ENCODE results near the gene STARD5. TPM values are rescaled to one million over a fixed set of nuclear protein-coding genes. Genes with fewer than 3 reads are reported as not detected.
A peak's percentile ranks its signal among the peaks of the same experiment; 100 is the strongest.

STARD5 gene
- total RNA-seq, 2 experiments from 2014 or later: 6.5 to 20.3 TPM

- Histone ChIP-seq H3K9me2 (ENCODE audit: insufficient read depth, low read length) (no peaks in the 10 kb centered on the region), H2AFZ (ENCODE audit: low read length) (no peak overlapping the region), H3K27ac (ENCODE audit: low read depth, low read length, poor library complexity, severe bottlenecking) (no peak overlapping the region), H3K79me2 (ENCODE audit: insufficient read depth, low read depth, low read length) (no peaks in the 10 kb centered on the region), H3K4me3 (ENCODE audit: low read depth, low read length, poor library complexity, severe bottlenecking) (no peak overlapping the region), H3K4me1 (ENCODE audit: insufficient read depth, low read length, poor library complexity, severe bottlenecking) (peaks cover 81% of the 10 kb centered on the region), H4K20me1 (ENCODE audit: insufficient read depth, low read length) (no peaks in the 10 kb centered on the region), H3K36me3 (ENCODE audit: insufficient read depth, low read length) (no peaks in the 10 kb centered on the region), H3K4me2 (ENCODE audit: low read length) (no peak overlapping the region), H3K9me3 (ENCODE audit: low read length) (no peaks in the 10 kb centered on the region)
- TF ChIP-seq CTCF (conservative IDR thresholded peaks at IDR 0.05; ENCODE audit: low read length) (no peak), EZH2phosphoT487 (IDR thresholded peaks at IDR 0.05; ENCODE audit: borderline replicate concordance, low read depth, low read length) (no peak)
- no peak for DNase-seq (ENCODE audit: low spot score)
- no TSS peak for BruUV-seq (replicated peaks)
- POLR2A ChIA-PET: no interaction called here
- intact Hi-C loops (cut with micrococcal nuclease; ENCODE audit: unreplicated experiment): no loop called here
- CTCF ChIA-PET (ENCODE audit: unreplicated experiment): no interaction called here
Observed at GRCh38 chr15:81288616-81289015, 35.3 kb downstream of the STARD5 start.

- H3K4me1 ChIP-seq (ENCODE audit: insufficient read depth, low read length, poor library complexity, severe bottlenecking): peaks cover 76% of the 10 kb centered on the region
- no peak overlapping the region for H3K27ac ChIP-seq (ENCODE audit: low read depth, low read length, poor library complexity, severe bottlenecking)
- intact Hi-C loops (cut with micrococcal nuclease; ENCODE audit: unreplicated experiment): no loop called here
- no peak overlapping the region for H2AFZ ChIP-seq (ENCODE audit: low read length)
- no peak overlapping the region for H3K4me3 ChIP-seq (ENCODE audit: low read depth, low read length, poor library complexity, severe bottlenecking)
- no peaks in the 10 kb centered on the region for H4K20me1 ChIP-seq (ENCODE audit: insufficient read depth, low read length)
- BruUV-seq (replicated peaks): no TSS peak
- no peak for TF ChIP-seq CTCF (conservative IDR thresholded peaks at IDR 0.05; ENCODE audit: low read length)
- no peak for TF ChIP-seq EZH2phosphoT487 (IDR thresholded peaks at IDR 0.05; ENCODE audit: borderline replicate concordance, low read depth, low read length)
- H3K79me2 ChIP-seq (ENCODE audit: insufficient read depth, low read depth, low read length): no peaks in the 10 kb centered on the region
- no peaks in the 10 kb centered on the region for H3K9me3 ChIP-seq (ENCODE audit: low read length)
- POLR2A ChIA-PET: interaction anchor here (2.1 kb wide), 1 partner anchor 48 kb away, joined by 4 read pairs; no protein-coding TSS in a partner anchor
- H3K9me2 ChIP-seq (ENCODE audit: insufficient read depth, low read length): no peaks in the 10 kb centered on the region
- no peaks in the 10 kb centered on the region for H3K36me3 ChIP-seq (ENCODE audit: insufficient read depth, low read length)
- H3K4me2 ChIP-seq (ENCODE audit: low read length): no peak overlapping the region
- no peak for DNase-seq (ENCODE audit: low spot score)
- CTCF ChIA-PET (ENCODE audit: unreplicated experiment): no interaction called here
Observed at GRCh38 chr15:81288040-81288439, 35.9 kb downstream of the STARD5 start.

- peak overlapping the region; percentile 66 for H3K4me2 ChIP-seq (ENCODE audit: low read length)
- no peaks in the 10 kb centered on the region for H3K79me2 ChIP-seq (ENCODE audit: insufficient read depth, low read depth, low read length)
- no peak for DNase-seq (ENCODE audit: low spot score)
- H3K27ac ChIP-seq (ENCODE audit: low read depth, low read length, poor library complexity, severe bottlenecking): peak overlapping the region; percentile 68
- no peaks in the 10 kb centered on the region for H3K9me2 ChIP-seq (ENCODE audit: insufficient read depth, low read length)
- peaks cover 62% of the 10 kb centered on the region for H3K4me1 ChIP-seq (ENCODE audit: insufficient read depth, low read length, poor library complexity, severe bottlenecking)
- ChIA-PET CTCF (ENCODE audit: unreplicated experiment) (interaction anchor here (0.7 kb wide), 1 partner anchor 10 kb away, joined by 3 read pairs; no protein-coding TSS in a partner anchor), POLR2A (interaction anchor here (0.9 to 2.1 kb wide), 4 partner anchors 9 to 49 kb away, joined by 3 to 15 read pairs (median 4); no protein-coding TSS in a partner anchor)
- H3K9me3 ChIP-seq (ENCODE audit: low read length): no peaks in the 10 kb centered on the region
- TF ChIP-seq CTCF (conservative IDR thresholded peaks at IDR 0.05; ENCODE audit: low read length) (no peak), EZH2phosphoT487 (IDR thresholded peaks at IDR 0.05; ENCODE audit: borderline replicate concordance, low read depth, low read length) (no peak)
- intact Hi-C loops (cut with micrococcal nuclease; ENCODE audit: unreplicated experiment): no loop called here
- BruUV-seq (replicated peaks): no TSS peak
- H2AFZ ChIP-seq (ENCODE audit: low read length): peak overlapping the region; percentile 69
- H3K4me3 ChIP-seq (ENCODE audit: low read depth, low read length, poor library complexity, severe bottlenecking): no peak overlapping the region
- H3K36me3 ChIP-seq (ENCODE audit: insufficient read depth, low read length): no peaks in the 10 kb centered on the region
- no peaks in the 10 kb centered on the region for H4K20me1 ChIP-seq (ENCODE audit: insufficient read depth, low read length)
Observed at GRCh38 chr15:81286621-81287121, 37.3 kb downstream of the STARD5 start.
